ENCODE measurements around the gene CWC27.
A peak's percentile ranks its signal among the peaks of the same experiment; 100 is the strongest.
"Not testable (repeated sequence)": the region's sequence is repeated elsewhere in the genome, so short reads cannot be mapped to it uniquely, and the experiment has no call there.

Gene CWC27

DNA sequence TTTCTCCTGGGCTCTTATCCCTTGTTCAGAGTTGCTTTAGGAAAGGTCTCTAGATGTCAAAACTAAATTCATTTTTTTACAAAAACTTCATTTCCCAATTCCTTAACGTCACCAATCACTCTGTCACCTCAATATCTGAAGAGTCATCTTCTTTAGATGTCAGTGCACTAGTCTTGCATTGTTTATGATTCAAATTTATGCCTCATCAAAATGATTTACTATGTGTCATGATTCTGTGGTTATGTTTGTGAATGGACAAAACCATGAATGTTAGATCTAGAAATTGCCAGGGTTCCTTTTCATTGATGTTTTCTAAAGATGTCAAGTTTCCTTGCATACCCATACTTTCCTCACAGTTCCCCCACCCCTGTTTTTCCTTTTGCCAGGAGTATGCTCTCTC, 21.5 kb downstream of the CWC27 start:
- no peak for DNase-seq

DNA sequence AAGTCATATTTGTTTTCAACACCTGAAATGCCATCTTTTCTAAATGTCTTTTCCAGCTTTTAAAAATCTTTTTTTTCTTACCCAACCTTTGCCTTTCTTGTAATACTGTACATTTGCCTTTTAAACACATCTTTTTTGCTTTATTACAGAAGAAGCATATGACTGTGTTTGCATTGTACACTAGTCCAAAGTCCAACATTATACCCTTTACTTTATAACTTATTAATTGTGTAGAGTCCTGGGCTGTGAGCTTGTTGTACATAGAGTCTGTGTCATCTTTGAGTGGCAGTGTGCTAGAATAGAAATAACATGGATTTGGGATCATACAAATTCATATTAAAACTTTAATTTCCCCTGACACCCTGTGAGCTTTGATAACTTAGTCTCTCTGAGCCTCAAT, 23.7 kb downstream of the CWC27 start:
- DNase-seq = no peak

DNA sequence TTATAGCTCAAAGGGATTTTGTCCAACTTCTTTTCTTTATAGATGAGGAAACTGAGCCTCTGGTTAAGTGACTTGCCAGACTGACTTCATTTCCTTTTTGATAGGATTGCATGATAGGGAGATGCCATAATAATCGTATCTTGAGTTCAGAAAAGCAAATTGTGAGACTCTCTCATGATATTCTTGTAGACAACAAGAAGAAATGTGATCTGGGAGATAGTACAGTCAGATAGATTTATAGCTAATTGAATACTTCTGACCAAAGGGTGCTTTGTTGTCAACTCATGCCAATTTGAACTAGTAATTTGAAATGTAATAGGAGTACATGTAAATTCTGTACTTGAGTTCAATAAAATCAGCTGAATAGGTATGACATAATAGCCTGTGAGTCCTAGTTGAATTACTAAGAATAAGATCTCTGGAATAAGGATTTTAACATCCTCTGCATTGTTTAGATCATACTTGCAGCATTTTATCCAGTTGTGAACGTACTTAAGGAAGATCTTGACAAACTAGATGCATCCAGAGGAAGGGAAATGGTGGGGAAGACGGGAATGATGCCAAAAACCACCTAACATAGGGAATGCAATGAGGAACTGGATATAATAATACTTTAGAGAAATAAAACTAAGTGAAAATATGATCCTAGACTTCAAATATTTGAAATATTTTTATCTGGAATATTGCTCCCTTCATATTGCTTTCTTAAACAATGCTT, 25.5 kb downstream of the CWC27 start:
- no peak for DNase-seq

DNA sequence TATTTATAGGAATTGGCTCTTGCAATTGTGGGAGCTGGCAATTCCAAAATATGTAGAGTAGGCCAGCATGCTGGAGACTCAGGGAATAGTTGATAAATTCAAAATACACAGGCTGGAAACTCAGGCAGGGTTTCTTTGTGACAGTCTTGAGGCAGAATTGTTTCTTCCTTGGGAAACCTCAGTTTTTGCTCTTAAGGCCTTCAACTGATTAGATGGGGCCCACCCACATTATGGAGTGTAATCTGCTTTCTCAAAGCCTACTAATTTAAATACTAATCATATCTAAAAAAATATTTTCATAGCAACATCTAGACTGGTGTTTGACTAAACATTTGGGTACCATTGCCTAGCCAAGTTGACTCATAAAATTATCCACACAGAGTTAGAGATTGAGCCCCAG, 27.6 kb downstream of the CWC27 start:
- DNase-seq = no peak

DNA sequence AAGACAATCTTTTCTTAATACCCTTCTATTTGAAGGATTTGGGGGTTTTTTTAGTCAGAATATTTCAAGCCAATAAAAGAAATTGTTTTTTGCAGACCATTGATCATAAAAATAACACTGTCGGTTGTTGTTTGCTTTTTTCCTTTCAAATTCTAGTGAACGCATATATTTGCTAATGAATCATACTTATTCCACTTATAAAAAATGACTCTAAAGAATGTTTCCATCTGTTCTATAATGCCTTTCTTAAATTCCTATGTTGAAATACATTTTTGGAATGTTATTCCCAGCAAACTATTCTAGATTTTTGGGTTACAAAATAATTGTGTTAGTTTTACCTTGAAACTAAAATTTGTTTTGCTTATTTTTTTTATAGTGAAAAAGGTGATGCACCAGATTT, 32.2 kb downstream of the CWC27 start:
- no peak for DNase-seq

DNA sequence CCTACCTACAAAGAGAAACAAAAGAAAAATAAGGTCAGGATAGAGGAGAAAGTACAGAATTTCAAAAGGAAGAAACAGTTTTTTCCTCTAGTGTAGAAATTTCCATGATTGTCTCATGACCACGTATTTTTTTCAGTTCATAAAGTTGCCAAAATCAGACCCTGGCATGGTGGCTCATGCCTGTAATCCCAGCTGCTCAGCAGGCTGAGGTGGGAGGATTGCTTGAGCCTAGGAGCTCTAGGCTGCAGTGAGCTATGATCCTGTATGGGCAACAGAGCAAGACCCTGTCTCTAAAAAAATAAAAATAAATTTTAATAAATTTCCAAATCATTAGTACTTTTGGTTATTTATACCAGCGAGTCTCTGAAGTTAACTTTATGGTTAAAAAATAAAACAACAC, 37.8 kb downstream of the CWC27 start:
- DNase-seq = no peak

DNA sequence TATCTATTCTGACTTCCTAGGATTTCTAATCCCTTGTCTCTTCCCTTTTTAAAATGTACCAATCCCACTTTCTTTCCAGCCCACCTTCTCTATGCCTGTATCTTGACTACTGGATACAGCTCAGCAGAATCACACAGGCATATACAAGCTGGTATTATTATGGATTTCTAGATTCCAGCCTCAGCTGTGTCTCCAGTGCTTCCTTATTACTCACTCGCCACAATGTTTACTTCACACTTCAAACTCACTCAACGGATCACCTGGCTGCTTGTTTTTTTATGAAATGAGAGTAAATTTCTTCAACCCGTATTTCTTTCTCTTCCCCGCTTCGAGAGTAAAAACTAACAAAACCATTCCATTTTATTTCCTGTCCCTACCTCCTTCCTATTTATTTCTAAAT, 38.8 kb downstream of the CWC27 start:
- DNase-seq = no peak

DNA sequence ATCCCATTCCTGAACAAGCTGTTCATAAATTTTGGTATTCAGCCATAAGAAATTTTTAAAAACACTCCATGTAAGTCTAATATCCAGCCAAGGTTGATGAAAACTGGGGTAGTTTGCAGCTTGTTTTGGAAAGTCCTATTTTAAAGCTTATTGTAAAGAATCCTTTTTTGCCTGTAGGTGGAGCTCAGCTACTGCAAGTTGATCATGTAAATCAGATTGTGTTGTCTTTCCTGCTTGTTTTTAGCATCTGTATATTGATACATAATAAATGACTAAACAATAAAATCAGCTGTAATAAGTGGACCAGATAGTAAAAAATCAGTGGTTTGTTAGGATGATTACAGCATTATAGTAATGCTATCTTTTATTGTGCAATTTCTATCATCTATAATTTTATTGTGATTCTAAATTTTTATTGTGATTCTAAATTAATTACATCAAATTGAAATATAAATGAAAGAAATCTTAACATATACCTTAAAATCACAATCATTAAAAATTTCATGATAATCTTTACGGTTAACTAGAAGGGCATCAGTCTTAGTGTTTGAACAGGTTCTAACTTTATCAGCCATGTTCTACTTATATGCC, 42.4 kb downstream of the CWC27 start:
- peak; percentile 24 to 45 for DNase-seq

DNA sequence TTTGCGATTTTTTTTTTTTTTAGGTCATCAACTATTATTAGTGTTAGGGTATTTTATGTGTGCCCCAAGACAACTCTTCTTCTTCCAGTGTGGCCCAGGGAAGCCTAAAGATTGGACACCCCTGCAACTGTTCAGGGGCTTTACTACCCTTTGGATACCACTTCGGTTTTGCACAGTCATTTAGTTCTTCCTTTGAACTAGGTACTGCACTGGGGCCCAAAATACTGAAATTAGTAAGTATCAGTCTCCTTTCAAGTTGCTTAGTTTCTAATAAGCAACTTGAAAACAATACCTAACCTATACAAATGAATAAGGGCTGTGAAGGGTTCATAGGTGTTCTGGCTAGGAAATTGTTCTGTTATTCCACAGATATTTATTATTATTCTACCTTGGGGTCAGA, 45.3 kb downstream of the CWC27 start:
- no peak for DNase-seq

DNA sequence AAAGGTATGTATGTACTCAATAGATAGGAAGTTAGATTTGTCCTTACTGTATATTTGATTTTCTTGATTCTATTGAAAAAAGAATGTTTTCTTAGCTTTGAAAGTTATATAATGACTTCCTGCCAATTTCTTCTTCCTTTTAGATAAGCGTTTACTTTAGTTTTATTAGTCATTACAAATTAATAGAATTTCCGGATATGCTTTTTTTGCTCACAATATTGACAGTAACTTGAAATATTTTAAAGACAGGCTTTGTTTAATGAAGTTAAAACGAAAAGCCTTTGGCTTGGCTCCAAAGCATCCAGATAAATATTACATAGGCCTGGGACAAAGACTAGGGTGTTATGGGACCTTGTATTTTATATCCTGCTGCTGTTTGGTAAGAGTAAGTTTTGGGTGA, 49.5 kb downstream of the CWC27 start:
- no peak for DNase-seq

DNA sequence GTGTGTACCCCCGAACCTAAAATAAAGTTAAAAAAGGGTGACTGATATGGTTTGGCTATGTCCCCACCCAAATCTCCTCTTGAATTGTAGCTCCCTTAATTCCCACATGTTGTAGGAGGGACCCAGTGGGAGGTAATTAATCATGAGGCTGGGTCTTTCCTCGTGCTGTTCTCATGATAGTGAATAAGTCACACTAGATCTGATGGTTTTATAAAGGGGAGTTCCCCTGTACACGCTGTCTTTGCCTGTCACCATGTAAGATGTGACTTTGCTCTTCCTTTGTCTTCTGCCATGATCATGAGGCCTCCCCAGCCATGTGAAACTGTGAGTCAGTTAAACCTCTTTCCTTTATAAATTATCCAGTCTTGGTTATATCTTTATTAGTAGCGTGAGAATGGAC, 50.6 kb downstream of the CWC27 start:
- not testable (repeated sequence) for DNase-seq

DNA sequence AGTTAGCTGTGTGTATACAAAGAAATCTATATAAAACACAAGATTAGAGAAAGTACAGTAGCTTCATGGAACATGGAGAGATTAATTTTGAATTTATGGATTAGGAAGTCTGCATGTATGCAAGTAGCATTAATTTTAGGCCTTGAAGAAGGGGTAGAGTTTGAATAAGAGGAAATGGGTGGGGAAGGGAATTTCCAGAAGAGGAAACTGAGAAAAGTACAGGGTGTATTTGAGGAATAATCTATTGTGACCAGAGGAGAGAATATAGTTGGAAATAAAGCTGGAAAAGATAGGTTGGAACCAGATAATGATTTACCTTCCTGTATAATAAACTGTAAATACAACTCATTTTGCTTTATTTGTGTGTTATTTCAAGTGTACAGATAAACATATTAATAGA, 53.6 kb downstream of the CWC27 start:
- no peak for DNase-seq

DNA sequence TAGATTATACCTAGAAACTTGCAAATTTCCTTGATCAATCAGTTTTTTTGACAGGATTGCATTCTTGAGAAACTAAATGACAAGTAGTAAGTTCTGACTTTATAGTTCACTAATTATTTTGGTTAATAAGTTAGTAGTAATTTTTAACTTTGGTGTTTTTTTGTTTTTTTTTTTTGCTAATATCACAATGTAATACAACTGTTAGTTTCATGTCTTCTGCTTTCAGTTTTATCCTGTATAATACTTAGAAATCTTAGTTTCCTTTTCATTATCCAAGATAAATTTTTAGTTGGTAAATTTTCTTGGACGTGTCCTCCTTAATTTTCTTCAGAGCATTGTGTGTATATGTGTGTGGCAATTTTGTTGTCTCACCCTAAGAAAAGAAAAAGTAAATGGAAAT, 57.8 kb downstream of the CWC27 start:
- no peak for DNase-seq

DNA sequence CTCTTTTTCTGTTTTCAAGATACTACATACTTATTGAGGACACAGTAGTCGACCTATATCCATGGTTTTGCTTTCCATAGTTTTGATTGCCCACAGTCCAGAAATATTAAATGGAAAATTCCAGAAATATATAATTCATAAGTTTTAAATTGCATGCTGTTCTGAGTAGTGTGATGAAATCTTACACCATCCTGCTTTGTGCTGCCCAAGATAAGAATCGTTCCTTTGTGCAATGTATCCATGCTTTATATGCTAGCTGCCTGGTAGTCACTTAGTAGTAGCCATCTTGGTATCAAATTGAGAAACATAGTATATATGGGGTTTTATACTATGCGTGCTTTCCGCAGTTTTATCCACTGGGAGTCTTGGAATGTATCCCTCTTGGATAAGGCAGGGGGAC, 59.0 kb downstream of the CWC27 start:
- DNase-seq = no peak

DNA sequence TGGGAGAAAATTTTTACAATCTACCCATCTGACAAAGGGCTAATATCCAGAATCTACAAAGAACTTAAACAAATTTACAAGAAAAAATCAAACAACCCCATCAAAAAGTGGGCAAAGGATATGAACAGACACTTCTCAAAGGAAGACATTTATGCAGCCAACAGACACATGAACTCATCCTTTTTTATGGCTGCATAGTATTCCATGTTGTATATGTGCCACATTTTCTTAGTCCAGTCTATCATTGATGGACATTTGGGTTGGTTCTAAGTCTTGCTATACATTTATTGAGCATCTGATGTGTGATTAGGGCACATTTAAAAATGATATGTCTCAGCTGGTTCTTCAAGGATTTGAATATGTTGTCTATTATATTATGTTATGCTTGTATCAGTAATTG, 61.9 kb downstream of the CWC27 start:
- not testable (repeated sequence) for DNase-seq

DNA sequence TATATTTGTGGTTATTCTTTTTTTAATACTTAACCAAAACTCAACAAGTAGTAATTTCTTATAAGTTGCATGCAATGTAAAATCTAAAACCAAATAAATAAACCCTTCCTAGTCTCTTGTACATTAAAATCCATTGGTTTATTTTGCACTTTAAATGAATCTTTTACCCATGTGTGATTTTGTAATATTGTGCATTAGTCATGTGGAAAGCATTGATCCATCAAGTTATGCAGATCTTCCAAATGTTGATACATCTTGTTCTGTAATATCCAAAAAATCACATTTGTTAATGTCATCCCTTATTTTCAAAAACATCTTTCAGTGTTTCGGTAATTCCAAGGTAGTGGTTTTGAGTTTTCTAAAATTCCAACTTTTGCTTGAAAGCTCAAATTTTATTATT, 63.3 kb downstream of the CWC27 start:
- DNase-seq = no peak

DNA sequence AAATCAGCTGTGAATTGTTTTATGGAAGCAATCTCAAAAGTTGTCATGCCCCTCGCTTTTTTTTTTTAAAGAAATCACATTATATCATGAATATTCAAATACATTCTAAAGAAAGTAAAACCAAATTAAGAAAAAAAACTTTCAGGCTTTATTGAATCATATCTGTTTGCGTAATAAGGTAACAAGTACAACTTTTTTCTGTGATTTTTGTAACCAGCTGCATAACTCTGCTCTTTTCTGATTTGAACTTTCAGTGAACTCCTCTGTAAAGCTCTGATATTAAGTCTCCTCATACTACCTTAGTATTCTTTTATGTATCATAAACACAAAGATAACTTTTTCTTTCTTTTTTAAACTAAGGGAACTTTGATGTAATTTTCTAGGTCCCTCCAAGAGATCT, 65.3 kb downstream of the CWC27 start:
- DNase-seq = no peak

DNA sequence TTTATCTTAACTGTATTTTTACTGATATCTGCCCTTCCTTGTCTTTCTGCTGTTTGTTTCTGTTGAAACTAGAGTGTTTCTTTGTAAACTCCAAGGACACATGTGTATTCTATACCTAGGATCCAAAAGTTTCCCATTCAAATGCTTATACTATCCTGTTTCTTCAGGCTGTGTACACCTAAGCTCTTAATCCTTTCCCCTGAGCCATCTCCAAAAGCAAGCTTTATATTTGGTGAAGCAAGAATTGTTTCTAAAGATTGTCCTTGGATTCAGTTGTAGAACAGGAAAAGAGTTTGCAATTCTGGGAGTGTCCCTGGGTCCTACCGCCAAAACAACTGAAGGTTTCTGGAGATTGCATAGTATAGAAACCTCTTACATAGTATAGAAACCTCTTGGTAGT, 65.9 kb downstream of the CWC27 start:
- DNase-seq = no peak

DNA sequence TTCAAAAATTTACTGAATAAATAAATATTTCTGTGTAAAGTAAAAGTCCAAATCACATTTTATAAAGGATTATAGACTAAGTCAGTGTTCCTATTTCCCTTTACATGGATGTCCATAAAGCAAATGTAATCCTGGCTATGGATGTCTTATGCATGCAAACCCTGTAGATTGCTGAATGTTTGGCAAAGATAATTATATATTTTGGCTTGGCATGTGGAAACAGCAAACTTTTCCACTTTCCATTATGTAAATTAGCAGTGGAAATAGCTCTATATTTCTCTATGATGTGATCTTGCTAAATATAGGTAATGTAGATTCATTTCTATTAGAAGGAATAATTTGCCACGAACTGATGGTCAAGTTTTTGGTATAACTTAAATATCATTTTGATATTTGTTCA, 66.5 kb downstream of the CWC27 start:
- DNase-seq = no peak

DNA sequence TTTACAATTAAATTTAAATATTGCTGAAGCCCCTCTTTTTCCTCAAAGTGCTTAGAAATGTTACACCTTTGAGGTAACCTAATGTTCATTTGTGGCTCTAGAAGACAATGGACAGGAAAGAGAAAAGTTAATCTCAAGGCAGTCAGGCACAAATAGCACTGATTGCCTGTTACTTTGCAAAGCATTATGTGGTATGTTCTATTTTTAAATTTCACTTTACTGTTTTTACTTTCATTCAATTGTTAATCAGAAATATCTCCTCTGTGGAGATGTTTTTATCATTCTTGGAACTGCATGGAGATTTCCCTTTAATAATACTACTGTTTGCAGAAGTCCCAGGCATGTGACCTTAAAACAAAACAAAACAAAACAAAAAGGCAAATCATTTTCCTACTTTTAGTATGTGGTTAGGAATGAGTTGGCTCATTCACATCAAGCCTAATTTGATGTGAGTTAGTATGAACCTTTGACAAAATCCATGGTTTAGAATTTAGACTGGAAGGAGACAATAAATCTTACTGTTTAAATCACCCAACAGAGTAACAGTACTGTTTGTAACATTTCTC, 67.5 kb downstream of the CWC27 start:
- no peak for DNase-seq

DNA sequence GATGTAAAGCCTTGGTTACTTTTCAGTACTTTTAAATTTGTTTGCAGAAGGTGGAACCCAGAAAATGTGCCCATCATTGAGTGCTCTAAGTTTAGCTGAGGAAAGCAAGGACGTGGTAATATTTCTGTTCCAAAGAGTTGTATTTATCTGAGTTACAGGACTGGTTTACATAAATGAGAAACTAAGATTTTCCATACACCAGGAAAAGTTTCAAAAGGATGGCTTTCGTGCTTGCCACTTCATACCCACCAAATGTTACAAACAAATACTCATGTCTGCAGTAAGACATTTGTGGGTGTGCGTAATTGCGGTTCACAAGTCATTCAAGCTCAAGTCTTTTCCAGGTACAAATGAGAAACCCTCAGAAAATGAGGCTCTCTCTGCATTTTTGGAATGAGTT, 68.1 kb downstream of the CWC27 start:
- DNase-seq = no peak

DNA sequence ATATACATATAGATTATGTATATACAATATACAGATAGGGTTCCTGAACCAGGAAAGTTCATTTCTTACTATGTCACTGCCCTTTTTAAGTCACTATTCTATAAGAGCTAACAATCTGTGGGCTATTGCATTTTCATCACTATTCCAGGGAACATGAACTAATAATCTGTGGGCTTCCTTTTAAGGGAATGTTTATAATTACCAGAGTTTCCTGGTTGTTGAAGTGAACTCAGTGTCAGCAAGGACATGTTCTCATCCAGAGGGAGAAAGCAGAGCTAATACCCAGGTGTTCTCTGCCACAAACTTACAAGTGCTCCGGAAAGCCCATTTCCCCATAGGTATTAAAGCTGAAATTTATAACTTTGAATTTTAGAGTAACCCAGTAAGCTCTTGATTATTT, 69.6 kb downstream of the CWC27 start:
- no peak for DNase-seq

DNA sequence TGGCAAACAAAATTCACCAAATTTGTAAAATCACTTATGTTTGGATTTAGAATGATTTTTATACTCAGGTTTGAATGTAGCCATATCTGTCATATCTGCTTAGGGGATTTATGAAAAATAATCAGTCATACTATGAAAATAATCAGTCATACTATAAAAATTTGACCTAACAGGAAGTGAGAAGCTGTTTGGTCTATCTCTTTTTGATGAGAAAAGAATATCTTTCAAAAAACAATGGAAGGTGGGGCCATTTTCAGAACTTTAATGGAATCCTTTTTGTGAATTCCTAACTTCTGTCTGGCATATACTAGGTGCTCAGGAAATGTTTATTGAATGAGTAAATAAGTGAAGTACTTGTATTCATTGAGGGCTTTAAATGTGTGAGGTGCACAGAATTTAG, 70.1 kb downstream of the CWC27 start:
- no peak for DNase-seq

DNA sequence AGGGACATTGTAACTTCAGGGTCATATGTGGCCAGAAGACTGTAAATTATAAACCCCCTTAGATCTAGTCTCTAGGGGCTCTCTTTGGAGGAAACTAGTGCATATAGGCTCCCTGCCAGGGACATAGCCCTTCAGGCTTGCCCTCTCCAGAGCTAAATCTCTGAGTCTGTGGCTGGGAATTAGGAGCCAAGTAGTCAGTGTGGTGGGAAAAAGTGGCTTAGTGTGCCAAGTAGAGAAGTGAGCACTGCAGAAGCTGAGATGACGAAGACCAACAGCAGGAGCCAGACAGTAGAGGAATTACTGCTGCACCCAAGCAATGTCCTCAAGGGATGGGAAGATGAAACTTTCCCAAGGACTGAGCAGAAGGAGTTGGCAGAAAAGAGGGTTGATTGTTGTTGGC, 71.2 kb downstream of the CWC27 start:
- DNase-seq = no peak

DNA sequence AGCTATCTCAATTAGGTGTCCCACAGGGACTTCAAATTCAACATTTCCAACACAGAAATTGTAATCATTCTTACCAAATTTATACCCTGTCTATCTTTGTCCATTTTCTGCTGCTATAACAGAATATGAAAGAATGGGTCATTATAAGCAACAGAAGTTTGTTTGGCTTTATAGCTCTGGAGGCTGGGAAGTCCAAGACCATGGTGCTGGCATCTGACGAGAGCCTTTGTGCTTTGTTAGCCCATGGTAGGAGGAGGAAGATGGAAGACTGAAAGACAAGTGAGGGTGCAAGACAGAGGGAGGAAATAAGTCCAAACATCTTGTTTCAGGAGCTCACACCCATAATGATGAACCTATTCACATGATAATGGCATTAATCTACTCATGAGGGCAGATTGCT, 72.2 kb downstream of the CWC27 start:
- DNase-seq = no peak
